HEK293 (cell line): Measurements from ENCODE around the gene ATP10A.

ENCODE experiments used
- CTCF ChIA-PET: fragments of 350-600 bp; formaldehyde crosslinking; extraction: SDS; loops from one replicate; lab custom pipeline; 2021; ENCODE audit warnings: antibody characterized with exemption; lab: Yijun Ruan, JAX
- POLR2A ChIA-PET: fragments of 300-600 bp; formaldehyde crosslinking; extraction: SDS; loops from one replicate; lab custom pipeline; 2020; ENCODE audit warnings: antibody characterized with exemption, inconsistent platforms; lab: Yijun Ruan, JAX
- H3K27ac ChIP-seq: fragments of 200-500 bp; sonication (Bioruptor generic); 2 replicates; pipeline ENCODE4 v1.5.1; 2014; ENCODE audit warnings: low read depth, low read length, control low read depth, inconsistent platforms; ENCODE audit errors: extremely low read depth
- H3K36me3 ChIP-seq, 2 experiments: fragments of 200-500 bp in 1 of 2; sonication (Bioruptor generic) in 1 of 2; 1 replicate in 1 of 2; 2 replicates in 1 of 2; pipeline ENCODE4 v1.5.1; 2014 to 2017; ENCODE audit warnings: inconsistent platforms in 2 of 2, low read length in 2 of 2; ENCODE audit not compliant: control insufficient read depth in 2 of 2, insufficient read depth in 1 of 2
- H3K4me1 ChIP-seq: fragments of 200-500 bp; sonication (Bioruptor generic); 2 replicates; pipeline ENCODE4 v1.5.1; 2014; ENCODE audit warnings: mild to moderate bottlenecking, low read length, inconsistent platforms; ENCODE audit not compliant: control insufficient read depth, insufficient read depth
- H3K4me3 ChIP-seq: 2 replicates; pipeline ENCODE4 v1.5.1; 2011; ENCODE audit warnings: low read depth, mild to moderate bottlenecking, control low read depth, low read length, moderate library complexity
- H3K9me3 ChIP-seq: fragments of 200-500 bp; sonication (Bioruptor generic); 2 replicates; pipeline ENCODE4 v1.5.1; 2014; ENCODE audit warnings: low read depth, low read length, inconsistent platforms; ENCODE audit not compliant: control insufficient read depth, insufficient read depth
- ZBTB10 ChIP-seq: fragments of 450-650 bp; formaldehyde crosslinking; IDR thresholded peaks from 2 replicates; pipeline ENCODE4 v1.5.1; 2016; ENCODE audit warnings: missing biosample characterization, missing genetic modification characterization
- ZNF10 ChIP-seq: fragments of 450-650 bp; formaldehyde crosslinking; IDR thresholded peaks from 2 replicates; pipeline ENCODE4 v1.5.1; 2017; ENCODE audit warnings: missing biosample characterization, missing genetic modification characterization
- ZNF112 ChIP-seq: fragments of 450-650 bp; formaldehyde crosslinking; IDR thresholded peaks from 2 replicates; pipeline ENCODE4 v1.5.0; 2017; ENCODE audit warnings: missing biosample characterization, missing genetic modification characterization
- ZNF138 ChIP-seq: fragments of 450-650 bp; formaldehyde crosslinking; IDR thresholded peaks from 2 replicates; pipeline ENCODE4 v1.5.1; 2016; ENCODE audit warnings: missing biosample characterization, missing genetic modification characterization, borderline replicate concordance
- ZNF146 ChIP-seq: fragments of 450-650 bp; formaldehyde crosslinking; IDR thresholded peaks from 2 replicates; pipeline ENCODE4 v1.5.1; 2016; ENCODE audit warnings: missing biosample characterization, missing genetic modification characterization
- ZNF174 ChIP-seq: fragments of 450-650 bp; formaldehyde crosslinking; IDR thresholded peaks from 2 replicates; pipeline ENCODE4 v1.5.0; 2017; ENCODE audit warnings: missing biosample characterization, mild to moderate bottlenecking, missing genetic modification characterization
- ZNF26 ChIP-seq: fragments of 450-650 bp; formaldehyde crosslinking; IDR thresholded peaks from 2 replicates; pipeline ENCODE4 v1.5.1; 2016; ENCODE audit warnings: missing biosample characterization, missing genetic modification characterization
- ZNF280D ChIP-seq: fragments of 450-650 bp; formaldehyde crosslinking; IDR thresholded peaks from 2 replicates; pipeline ENCODE4 v1.5.1; 2016; ENCODE audit warnings: missing biosample characterization, missing genetic modification characterization
- ZNF350 ChIP-seq: fragments of 450-650 bp; formaldehyde crosslinking; IDR thresholded peaks from 2 replicates; pipeline ENCODE4 v1.5.0; 2017; ENCODE audit warnings: missing biosample characterization, mild to moderate bottlenecking, missing genetic modification characterization
- ZNF510 ChIP-seq: fragments of 450-650 bp; formaldehyde crosslinking; IDR thresholded peaks from 2 replicates; pipeline ENCODE4 v1.5.1; 2018; ENCODE audit warnings: mild to moderate bottlenecking, missing genetic modification characterization, missing biosample characterization; ENCODE audit not compliant: insufficient replicate concordance
- ZNF600 ChIP-seq: fragments of 450-650 bp; formaldehyde crosslinking; IDR thresholded peaks from 2 replicates; pipeline ENCODE4 v1.5.1; 2016; ENCODE audit warnings: missing biosample characterization, missing genetic modification characterization
- ZNF670 ChIP-seq: fragments of 450-650 bp; formaldehyde crosslinking; IDR thresholded peaks from 2 replicates; pipeline ENCODE4 v1.5.1; 2016; ENCODE audit warnings: missing biosample characterization, missing genetic modification characterization, low read depth
- ZNF76 ChIP-seq: fragments of 450-650 bp; formaldehyde crosslinking; IDR thresholded peaks from 2 replicates; pipeline ENCODE4; 2016; ENCODE audit warnings: low read depth, missing biosample characterization, missing genetic modification characterization, borderline replicate concordance
- ZSCAN23 ChIP-seq: fragments of 450-650 bp; formaldehyde crosslinking; IDR thresholded peaks from 2 replicates; pipeline ENCODE4 v1.5.1; 2016; ENCODE audit warnings: missing biosample characterization, missing genetic modification characterization
- ZSCAN30 ChIP-seq: fragments of 450-650 bp; IDR thresholded peaks from 2 replicates; pipeline ENCODE4 v1.5.1; 2018; ENCODE audit warnings: missing biosample characterization, mild to moderate bottlenecking, missing genetic modification characterization, moderate library complexity
- TF ChIP-seq, protein P1 (sequence below): fragments of 450-650 bp; formaldehyde crosslinking; IDR thresholded peaks from 2 replicates; pipeline ENCODE4 v1.5.1; 2016; ENCODE audit warnings: missing biosample characterization, missing genetic modification characterization
- TF ChIP-seq, protein P2 (sequence below): fragments of 450-650 bp; formaldehyde crosslinking; IDR thresholded peaks from 2 replicates; pipeline ENCODE4 v1.5.1; 2017; ENCODE audit warnings: missing biosample characterization, missing genetic modification characterization

Gene ATP10A

DNA sequence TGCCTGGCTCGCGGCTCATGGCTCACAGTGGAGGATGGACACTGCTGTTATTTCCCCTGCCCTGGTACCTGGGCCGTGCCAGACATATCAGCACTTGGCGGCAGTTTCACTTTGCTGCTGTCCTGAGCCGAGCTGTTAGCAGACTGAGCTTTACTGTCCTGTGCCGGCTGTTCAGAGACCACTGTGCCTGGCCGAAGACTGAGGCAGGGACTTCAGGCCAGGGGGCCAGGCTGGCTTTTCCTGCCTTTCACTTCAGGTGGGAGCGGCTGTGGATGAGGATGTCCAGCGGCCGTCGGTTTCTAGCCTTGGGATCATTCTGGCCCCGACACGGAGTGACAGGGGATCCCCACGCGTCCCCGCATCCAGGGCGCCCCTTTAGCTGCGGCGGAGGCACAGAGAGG is 1.1 kb downstream of the ATP10A start:
- Histone ChIP-seq H3K36me3 (no peaks in the 10 kb centered on the region), H3K4me3 (no peak overlapping the region), H3K4me1 (no peaks in the 10 kb centered on the region), H3K9me3 (no peaks in the 10 kb centered on the region), H3K27ac (no peak overlapping the region)
- ChIA-PET POLR2A (no interaction called here), CTCF (interaction anchor here (1.4 kb wide), 1 partner anchor 72 kb away, joined by 4 read pairs; no protein-coding TSS in a partner anchor)
- TF ChIP-seq, protein P1, sequence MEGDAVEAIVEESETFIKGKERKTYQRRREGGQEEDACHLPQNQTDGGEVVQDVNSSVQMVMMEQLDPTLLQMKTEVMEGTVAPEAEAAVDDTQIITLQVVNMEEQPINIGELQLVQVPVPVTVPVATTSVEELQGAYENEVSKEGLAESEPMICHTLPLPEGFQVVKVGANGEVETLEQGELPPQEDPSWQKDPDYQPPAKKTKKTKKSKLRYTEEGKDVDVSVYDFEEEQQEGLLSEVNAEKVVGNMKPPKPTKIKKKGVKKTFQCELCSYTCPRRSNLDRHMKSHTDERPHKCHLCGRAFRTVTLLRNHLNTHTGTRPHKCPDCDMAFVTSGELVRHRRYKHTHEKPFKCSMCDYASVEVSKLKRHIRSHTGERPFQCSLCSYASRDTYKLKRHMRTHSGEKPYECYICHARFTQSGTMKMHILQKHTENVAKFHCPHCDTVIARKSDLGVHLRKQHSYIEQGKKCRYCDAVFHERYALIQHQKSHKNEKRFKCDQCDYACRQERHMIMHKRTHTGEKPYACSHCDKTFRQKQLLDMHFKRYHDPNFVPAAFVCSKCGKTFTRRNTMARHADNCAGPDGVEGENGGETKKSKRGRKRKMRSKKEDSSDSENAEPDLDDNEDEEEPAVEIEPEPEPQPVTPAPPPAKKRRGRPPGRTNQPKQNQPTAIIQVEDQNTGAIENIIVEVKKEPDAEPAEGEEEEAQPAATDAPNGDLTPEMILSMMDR, result no peak
- TF ChIP-seq ZNF10 (tag by site-specific recombination) (no peak), ZNF146 (tag by site-specific recombination) (no peak), ZNF280D (tag by site-specific recombination) (no peak), ZNF350 (tag by site-specific recombination) (no peak), ZNF600 (tag by site-specific recombination) (no peak), ZSCAN30 (tag by site-specific recombination) (no peak), ZNF26 (tag by site-specific recombination) (no peak), ZNF174 (tag by site-specific recombination) (no peak), ZBTB10 (tag by site-specific recombination) (no peak), ZNF112 (tag by site-specific recombination) (no peak), ZNF510 (tag by site-specific recombination) (no peak), ZNF138 (tag by site-specific recombination) (no peak), ZSCAN23 (tag by site-specific recombination) (no peak), ZNF670 (no peak), ZNF76 (tag by site-specific recombination) (no peak)
- TF ChIP-seq, protein P2, sequence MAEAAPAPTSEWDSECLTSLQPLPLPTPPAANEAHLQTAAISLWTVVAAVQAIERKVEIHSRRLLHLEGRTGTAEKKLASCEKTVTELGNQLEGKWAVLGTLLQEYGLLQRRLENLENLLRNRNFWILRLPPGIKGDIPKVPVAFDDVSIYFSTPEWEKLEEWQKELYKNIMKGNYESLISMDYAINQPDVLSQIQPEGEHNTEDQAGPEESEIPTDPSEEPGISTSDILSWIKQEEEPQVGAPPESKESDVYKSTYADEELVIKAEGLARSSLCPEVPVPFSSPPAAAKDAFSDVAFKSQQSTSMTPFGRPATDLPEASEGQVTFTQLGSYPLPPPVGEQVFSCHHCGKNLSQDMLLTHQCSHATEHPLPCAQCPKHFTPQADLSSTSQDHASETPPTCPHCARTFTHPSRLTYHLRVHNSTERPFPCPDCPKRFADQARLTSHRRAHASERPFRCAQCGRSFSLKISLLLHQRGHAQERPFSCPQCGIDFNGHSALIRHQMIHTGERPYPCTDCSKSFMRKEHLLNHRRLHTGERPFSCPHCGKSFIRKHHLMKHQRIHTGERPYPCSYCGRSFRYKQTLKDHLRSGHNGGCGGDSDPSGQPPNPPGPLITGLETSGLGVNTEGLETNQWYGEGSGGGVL (tag by site-specific recombination), result no peak
